Liver (tissue), 3 donors: ENCODE data around the gene HIVEP3.

ENCODE experiments used
- FOXA1 ChIP-seq: IDR thresholded peaks from 2 replicates; pipeline ENCODE4 v1.6.1; 2016; ENCODE audit warnings: antibody characterized with exemption
- GABPA ChIP-seq, 2 donors: IDR thresholded peaks in 1 of 2; conservative IDR thresholded peaks in 1 of 2; 2 replicates each; pipeline ENCODE4 v1.6.1; 2016; ENCODE audit warnings: antibody characterized with exemption in 2 of 2, mild to moderate bottlenecking in 1 of 2, moderate library complexity in 1 of 2
- HNF4G ChIP-seq: IDR thresholded peaks from 2 replicates; pipeline ENCODE4 v1.6.1; 2016; ENCODE audit warnings: antibody characterized with exemption
- JUND ChIP-seq, 2 donors: IDR thresholded peaks; 2 replicates each; pipeline ENCODE4 v1.6.1; 2016; ENCODE audit warnings: antibody characterized with exemption in 2 of 2
- RXRA ChIP-seq, 2 donors: IDR thresholded peaks; 2 replicates each; pipeline ENCODE4 v1.6.1; 2017 to 2018; ENCODE audit warnings: antibody characterized with exemption in 2 of 2, mild to moderate bottlenecking in 1 of 2
- SP1 ChIP-seq: IDR thresholded peaks from 2 replicates; pipeline ENCODE4 v1.6.1; 2018; ENCODE audit warnings: antibody characterized with exemption, mild to moderate bottlenecking
- YY1 ChIP-seq: IDR thresholded peaks from 2 replicates; pipeline ENCODE4 v1.6.1; 2016; ENCODE audit warnings: antibody characterized with exemption, mild to moderate bottlenecking
- TF ChIP-seq, protein P1 (sequence below): fragments of 150-350 bp; IDR thresholded peaks from 2 replicates; pipeline ENCODE4 v1.5.1; 2017; ENCODE audit warnings: improper control_type of control experiment, low read depth, low read length; ENCODE audit not compliant: missing input control
- TF ChIP-seq, protein P2 (sequence below): IDR thresholded peaks from 2 replicates; pipeline ENCODE4 v1.6.1; 2016; ENCODE audit warnings: antibody characterized with exemption
- TF ChIP-seq, protein P3 (sequence below): IDR thresholded peaks from 2 replicates; pipeline ENCODE4 v1.6.1; 2016; ENCODE audit warnings: antibody characterized with exemption, mild to moderate bottlenecking
- TF ChIP-seq, protein P4 (sequence below): IDR thresholded peaks from 2 replicates; pipeline ENCODE4 v1.6.1; 2016; ENCODE audit warnings: antibody characterized with exemption
- donor health status: healthy.
- donor health status: healthy.

DNA sequence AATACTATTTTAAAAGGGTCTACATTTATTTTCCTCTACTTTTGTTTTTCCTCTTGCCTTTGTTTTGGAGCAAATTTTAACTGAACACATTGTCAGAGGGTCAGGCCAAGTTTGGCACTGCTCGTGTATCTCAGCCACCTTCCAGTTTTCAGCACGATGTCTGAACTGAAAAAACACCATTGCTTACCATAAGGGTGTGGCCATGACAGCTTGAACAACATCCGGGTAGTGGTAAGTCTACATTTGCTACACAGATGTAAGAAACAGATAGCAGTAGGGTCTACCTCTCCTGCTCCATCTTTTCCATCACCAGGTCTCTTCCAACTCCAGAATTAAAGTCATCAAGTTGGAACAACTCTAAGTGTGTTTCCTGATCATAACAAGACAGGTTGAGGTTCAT is 4.2 kb downstream of the HIVEP3 start:
- TF ChIP-seq HNF4G = no peak
- TF ChIP-seq, protein P1, sequence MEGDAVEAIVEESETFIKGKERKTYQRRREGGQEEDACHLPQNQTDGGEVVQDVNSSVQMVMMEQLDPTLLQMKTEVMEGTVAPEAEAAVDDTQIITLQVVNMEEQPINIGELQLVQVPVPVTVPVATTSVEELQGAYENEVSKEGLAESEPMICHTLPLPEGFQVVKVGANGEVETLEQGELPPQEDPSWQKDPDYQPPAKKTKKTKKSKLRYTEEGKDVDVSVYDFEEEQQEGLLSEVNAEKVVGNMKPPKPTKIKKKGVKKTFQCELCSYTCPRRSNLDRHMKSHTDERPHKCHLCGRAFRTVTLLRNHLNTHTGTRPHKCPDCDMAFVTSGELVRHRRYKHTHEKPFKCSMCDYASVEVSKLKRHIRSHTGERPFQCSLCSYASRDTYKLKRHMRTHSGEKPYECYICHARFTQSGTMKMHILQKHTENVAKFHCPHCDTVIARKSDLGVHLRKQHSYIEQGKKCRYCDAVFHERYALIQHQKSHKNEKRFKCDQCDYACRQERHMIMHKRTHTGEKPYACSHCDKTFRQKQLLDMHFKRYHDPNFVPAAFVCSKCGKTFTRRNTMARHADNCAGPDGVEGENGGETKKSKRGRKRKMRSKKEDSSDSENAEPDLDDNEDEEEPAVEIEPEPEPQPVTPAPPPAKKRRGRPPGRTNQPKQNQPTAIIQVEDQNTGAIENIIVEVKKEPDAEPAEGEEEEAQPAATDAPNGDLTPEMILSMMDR = no peak
- TF ChIP-seq FOXA1 = no peak
- no peak for TF ChIP-seq GABPA (IDR thresholded peaks at IDR 0.05 in 1 of 2, conservative IDR thresholded peaks at IDR 0.05 in 1 of 2)
- TF ChIP-seq YY1 = no peak
- TF ChIP-seq JUND (IDR thresholded peaks at IDR 0.05) = no peak
- TF ChIP-seq RXRA (IDR thresholded peaks at IDR 0.05) = no peak
- TF ChIP-seq SP1 = no peak
- TF ChIP-seq, protein P2, sequence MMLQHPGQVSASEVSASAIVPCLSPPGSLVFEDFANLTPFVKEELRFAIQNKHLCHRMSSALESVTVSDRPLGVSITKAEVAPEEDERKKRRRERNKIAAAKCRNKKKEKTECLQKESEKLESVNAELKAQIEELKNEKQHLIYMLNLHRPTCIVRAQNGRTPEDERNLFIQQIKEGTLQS = no peak
- TF ChIP-seq, protein P3, sequence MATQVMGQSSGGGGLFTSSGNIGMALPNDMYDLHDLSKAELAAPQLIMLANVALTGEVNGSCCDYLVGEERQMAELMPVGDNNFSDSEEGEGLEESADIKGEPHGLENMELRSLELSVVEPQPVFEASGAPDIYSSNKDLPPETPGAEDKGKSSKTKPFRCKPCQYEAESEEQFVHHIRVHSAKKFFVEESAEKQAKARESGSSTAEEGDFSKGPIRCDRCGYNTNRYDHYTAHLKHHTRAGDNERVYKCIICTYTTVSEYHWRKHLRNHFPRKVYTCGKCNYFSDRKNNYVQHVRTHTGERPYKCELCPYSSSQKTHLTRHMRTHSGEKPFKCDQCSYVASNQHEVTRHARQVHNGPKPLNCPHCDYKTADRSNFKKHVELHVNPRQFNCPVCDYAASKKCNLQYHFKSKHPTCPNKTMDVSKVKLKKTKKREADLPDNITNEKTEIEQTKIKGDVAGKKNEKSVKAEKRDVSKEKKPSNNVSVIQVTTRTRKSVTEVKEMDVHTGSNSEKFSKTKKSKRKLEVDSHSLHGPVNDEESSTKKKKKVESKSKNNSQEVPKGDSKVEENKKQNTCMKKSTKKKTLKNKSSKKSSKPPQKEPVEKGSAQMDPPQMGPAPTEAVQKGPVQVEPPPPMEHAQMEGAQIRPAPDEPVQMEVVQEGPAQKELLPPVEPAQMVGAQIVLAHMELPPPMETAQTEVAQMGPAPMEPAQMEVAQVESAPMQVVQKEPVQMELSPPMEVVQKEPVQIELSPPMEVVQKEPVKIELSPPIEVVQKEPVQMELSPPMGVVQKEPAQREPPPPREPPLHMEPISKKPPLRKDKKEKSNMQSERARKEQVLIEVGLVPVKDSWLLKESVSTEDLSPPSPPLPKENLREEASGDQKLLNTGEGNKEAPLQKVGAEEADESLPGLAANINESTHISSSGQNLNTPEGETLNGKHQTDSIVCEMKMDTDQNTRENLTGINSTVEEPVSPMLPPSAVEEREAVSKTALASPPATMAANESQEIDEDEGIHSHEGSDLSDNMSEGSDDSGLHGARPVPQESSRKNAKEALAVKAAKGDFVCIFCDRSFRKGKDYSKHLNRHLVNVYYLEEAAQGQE = no peak
- TF ChIP-seq, protein P4, sequence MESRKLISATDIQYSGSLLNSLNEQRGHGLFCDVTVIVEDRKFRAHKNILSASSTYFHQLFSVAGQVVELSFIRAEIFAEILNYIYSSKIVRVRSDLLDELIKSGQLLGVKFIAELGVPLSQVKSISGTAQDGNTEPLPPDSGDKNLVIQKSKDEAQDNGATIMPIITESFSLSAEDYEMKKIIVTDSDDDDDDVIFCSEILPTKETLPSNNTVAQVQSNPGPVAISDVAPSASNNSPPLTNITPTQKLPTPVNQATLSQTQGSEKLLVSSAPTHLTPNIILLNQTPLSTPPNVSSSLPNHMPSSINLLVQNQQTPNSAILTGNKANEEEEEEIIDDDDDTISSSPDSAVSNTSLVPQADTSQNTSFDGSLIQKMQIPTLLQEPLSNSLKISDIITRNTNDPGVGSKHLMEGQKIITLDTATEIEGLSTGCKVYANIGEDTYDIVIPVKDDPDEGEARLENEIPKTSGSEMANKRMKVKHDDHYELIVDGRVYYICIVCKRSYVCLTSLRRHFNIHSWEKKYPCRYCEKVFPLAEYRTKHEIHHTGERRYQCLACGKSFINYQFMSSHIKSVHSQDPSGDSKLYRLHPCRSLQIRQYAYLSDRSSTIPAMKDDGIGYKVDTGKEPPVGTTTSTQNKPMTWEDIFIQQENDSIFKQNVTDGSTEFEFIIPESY = no peak
